Measurements from ENCODE around the gene DALRD3.
A peak's percentile ranks its signal among the peaks of the same experiment; 100 is the strongest.

DALRD3 gene

DNA sequence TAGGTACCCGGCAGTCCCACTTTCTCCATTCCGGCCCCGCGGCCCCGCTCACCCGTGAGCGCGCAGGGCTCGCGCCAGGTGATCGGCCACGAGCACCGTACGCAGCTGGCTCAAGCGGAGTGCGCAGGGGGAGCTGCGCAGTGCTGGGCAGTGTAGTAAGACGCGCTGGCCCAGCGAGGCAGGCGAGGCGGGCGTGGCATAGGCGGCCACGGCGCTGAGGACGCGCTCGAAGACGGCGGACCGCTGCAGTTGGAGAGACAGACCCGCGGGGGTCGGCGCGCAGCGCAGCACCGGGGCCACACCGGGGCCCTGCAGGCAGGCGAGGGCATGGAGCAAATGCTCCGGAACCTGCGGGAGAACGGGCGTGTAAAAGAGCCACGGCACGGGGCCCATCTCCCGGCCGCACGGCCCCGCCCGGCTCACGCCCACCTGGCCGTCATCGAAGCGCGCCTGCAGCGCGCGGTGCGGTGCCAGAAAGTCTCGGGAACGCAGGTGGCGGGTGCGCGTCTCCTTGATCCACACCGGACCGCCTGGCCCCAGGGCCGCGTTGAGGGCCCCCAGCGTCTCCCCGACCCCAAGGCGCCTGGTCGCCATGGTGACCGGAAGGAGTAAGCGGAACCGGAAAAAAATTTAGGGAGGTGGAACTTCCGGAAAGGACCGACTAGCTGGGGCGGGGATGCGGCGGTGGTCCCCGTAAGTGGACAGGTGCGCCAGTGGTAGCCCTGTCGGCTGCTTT, at the start of gene DALRD3:
DALRD3 (minus strand) TSS at position 610 of the 736 bp plus-strand sequence; CDS start at position 594, 16 bp downstream.
- POLR2A ChIA-PET, result interaction anchor here (0.6 to 4.2 kb wide), 6 partner anchors 8 to 76 kb away, joined by 3 to 28 read pairs (median 6); partner anchors contain the start of genes IMPDH2, QRICH1 and WDR6
- DNase-seq (ENCODE audit: extremely low spot score), result peak; percentile 85
- TF ChIP-seq, protein P1, sequence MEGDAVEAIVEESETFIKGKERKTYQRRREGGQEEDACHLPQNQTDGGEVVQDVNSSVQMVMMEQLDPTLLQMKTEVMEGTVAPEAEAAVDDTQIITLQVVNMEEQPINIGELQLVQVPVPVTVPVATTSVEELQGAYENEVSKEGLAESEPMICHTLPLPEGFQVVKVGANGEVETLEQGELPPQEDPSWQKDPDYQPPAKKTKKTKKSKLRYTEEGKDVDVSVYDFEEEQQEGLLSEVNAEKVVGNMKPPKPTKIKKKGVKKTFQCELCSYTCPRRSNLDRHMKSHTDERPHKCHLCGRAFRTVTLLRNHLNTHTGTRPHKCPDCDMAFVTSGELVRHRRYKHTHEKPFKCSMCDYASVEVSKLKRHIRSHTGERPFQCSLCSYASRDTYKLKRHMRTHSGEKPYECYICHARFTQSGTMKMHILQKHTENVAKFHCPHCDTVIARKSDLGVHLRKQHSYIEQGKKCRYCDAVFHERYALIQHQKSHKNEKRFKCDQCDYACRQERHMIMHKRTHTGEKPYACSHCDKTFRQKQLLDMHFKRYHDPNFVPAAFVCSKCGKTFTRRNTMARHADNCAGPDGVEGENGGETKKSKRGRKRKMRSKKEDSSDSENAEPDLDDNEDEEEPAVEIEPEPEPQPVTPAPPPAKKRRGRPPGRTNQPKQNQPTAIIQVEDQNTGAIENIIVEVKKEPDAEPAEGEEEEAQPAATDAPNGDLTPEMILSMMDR (IDR thresholded peaks at IDR 0.05; ENCODE audit: control extremely low read depth, extremely low read depth, low read depth, missing control alignments), result no peak
- CTCF ChIA-PET, result interaction anchor here (0.7 to 8.3 kb wide), 3 partner anchors 9 to 30 kb away, joined by 4 to 131 read pairs (median 8); partner anchors contain the start of genes P4HTM and WDR6

DNA sequence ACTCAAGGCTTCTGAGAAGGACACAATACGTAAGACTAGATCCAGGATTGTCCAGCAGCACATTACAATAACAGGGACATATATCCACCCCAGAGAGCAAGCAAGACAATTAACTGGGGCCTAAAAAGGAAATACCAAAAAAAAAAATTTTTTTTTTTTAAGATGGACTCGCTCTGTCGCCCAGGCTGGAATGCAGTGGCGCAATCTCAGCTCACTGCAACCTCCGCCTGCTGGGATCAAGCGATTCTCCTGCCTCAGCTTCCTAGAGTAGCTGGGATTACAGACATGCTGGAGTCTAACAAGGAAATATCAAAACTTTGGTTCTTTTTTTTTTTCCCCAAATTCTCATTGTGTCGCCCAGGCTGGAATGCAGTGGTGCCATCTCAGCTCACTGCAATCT, 39.6 kb upstream of the DALRD3 start:
- POLR2A ChIA-PET, result interaction anchor here (0.6 kb wide), 1 partner anchor 36 kb away, joined by 6 read pairs; the partner anchor contains the start of gene NDUFAF3
- TF ChIP-seq, protein P1 (IDR thresholded peaks at IDR 0.05; ENCODE audit: control extremely low read depth, extremely low read depth, low read depth, missing control alignments), result no peak
- no peak for DNase-seq (ENCODE audit: extremely low spot score)
- CTCF ChIA-PET, result interaction anchor here (1.5 to 2.1 kb wide), 2 partner anchors 12 to 35 kb away, joined by 4 to 7 read pairs; partner anchors contain the start of gene QRICH1

- CTCF ChIA-PET, result no interaction called here
These were observed 38.9 kb upstream of the DALRD3 start for GRCh38 chr3:49057268-49057667.

GRCh38 chr3:49054344-49054862, 36.0 kb upstream of the DALRD3 start:
- POLR2A ChIA-PET, result no interaction called here
- CTCF ChIA-PET, result no interaction called here
- DNase-seq (ENCODE audit: extremely low spot score), result no peak
- TF ChIP-seq, protein P1 (IDR thresholded peaks at IDR 0.05; ENCODE audit: control extremely low read depth, extremely low read depth, low read depth, missing control alignments), result no peak

More at GRCh38 chr3:49057268-49057667, 38.9 kb upstream of the DALRD3 start:
- DNase-seq (ENCODE audit: extremely low spot score), result no peak
- POLR2A ChIA-PET, result no interaction called here
- TF ChIP-seq, protein P1 (IDR thresholded peaks at IDR 0.05; ENCODE audit: control extremely low read depth, extremely low read depth, low read depth, missing control alignments), result no peak

- ChIA-PET POLR2A (interaction anchor here (0.7 kb wide), 2 partner anchors 32 to 338 kb away, joined by 5 to 7 read pairs; partner anchors contain the start of gene NDUFAF3), CTCF (no interaction called here)
- DNase-seq (ENCODE audit: extremely low spot score), result no peak
- TF ChIP-seq, protein P1 (IDR thresholded peaks at IDR 0.05; ENCODE audit: control extremely low read depth, extremely low read depth, low read depth, missing control alignments), result no peak
These were observed 35.2 kb upstream of the DALRD3 start for GRCh38 chr3:49053543-49053942.

- CTCF ChIA-PET, result interaction anchor here (1.1 to 2.1 kb wide), 2 partner anchors 13 to 16 kb away, joined by 3 to 12 read pairs; partner anchors contain the start of gene NDUFAF3
- POLR2A ChIA-PET, result no interaction called here
- TF ChIP-seq, protein P1 (IDR thresholded peaks at IDR 0.05; ENCODE audit: control extremely low read depth, extremely low read depth, low read depth, missing control alignments), result no peak
- no peak for DNase-seq (ENCODE audit: extremely low spot score)
These were observed 16.9 kb upstream of the DALRD3 start for GRCh38 chr3:49035281-49035680.
